Endothelial cell of hepatic sinusoid (primary cell): Measurements from ENCODE around the gene SSR4.
"Not testable (repeated sequence)": the region's sequence is repeated elsewhere in the genome, so short reads cannot be mapped to it uniquely, and the experiment has no call there.

ENCODE experiments used
- in situ Hi-C: cut with HindIII; loops from 2 replicates; pipeline ENCODE4 v1.10.0; 2017; ENCODE audit warnings: low sequenced_read_pairs

SSR4 gene

GRCh38 chrX:153794018-153794896 lies at the start of gene SSR4, which contains the start of gene IDH3G:
TSS of gene SSR4 (plus strand) at chrX:153794668. CDS start at chrX:153794688, 20 bp downstream.
TSS of gene IDH3G (minus strand) at chrX:153794375. CDS start at chrX:153794326, 49 bp downstream.
- in situ Hi-C loops = no loop called here

- in situ Hi-C loops = not testable (repeated sequence)
These were observed 49.4 kb upstream of the SSR4 start for GRCh38 chrX:153745067-153745433.

GRCh38 chrX:153746359-153746758 lies 48.1 kb upstream of the SSR4 start:
- in situ Hi-C loops = no loop called here

- in situ Hi-C loops = not testable (repeated sequence)
These were observed 47.5 kb upstream of the SSR4 start for GRCh38 chrX:153746991-153747390.

GRCh38 chrX:153749017-153749416 lies 45.5 kb upstream of the SSR4 start:
- in situ Hi-C loops = not testable (repeated sequence)

- in situ Hi-C loops = no loop called here
These were observed 44.2 kb upstream of the SSR4 start for GRCh38 chrX:153750127-153750774.

GRCh38 chrX:153755136-153755535 lies 39.3 kb upstream of the SSR4 start:
- in situ Hi-C loops = no loop called here

- in situ Hi-C loops = no loop called here
These were observed 32.6 kb upstream of the SSR4 start for GRCh38 chrX:153761863-153762262.

- in situ Hi-C loops = no loop called here
These were observed 31.8 kb upstream of the SSR4 start for GRCh38 chrX:153762626-153763173.

- in situ Hi-C loops = no loop called here
These were observed 31.1 kb upstream of the SSR4 start for GRCh38 chrX:153763298-153763932.

GRCh38 chrX:153763989-153764755 lies 30.3 kb upstream of the SSR4 start, which contains the start of gene PLXNB3:
TSS of gene PLXNB3 (plus strand) at chrX:153764249. CDS start at chrX:153765536, 1,287 bp downstream.
- in situ Hi-C loops = no loop called here

GRCh38 chrX:153764786-153765137 lies 29.7 kb upstream of the SSR4 start:
- in situ Hi-C loops = no loop called here

- in situ Hi-C loops = no loop called here
These were observed 29.1 kb upstream of the SSR4 start for GRCh38 chrX:153765138-153766079.

- in situ Hi-C loops = no loop called here
These were observed 28.2 kb upstream of the SSR4 start for GRCh38 chrX:153766098-153766817.

GRCh38 chrX:153766871-153767673 lies 27.4 kb upstream of the SSR4 start:
- in situ Hi-C loops = no loop called here

- in situ Hi-C loops = no loop called here
These were observed 26.8 kb upstream of the SSR4 start for GRCh38 chrX:153767674-153768055.

GRCh38 chrX:153768311-153769157 lies 25.9 kb upstream of the SSR4 start:
- in situ Hi-C loops = no loop called here
